B cell (primary cell): Measurements from ENCODE around the gene HCN4. TPM values are rescaled to one million over a fixed set of nuclear protein-coding genes. Genes with fewer than 3 reads are reported as not detected.

Source experiments
- ATAC-seq: fragments of 200-7000 bp; cut with Tn5 transposase; one replicate; pipeline ENCODE4 v1.10.0; 2021; ENCODE audit warnings: low read depth, mild to moderate bottlenecking, moderate number of reproducible peaks, moderate library complexity
- CTCF ChIA-PET: fragments of 350-600 bp; sonication (Branson Sonifier 250); formaldehyde crosslinking; loops from one replicate; lab custom pipeline; 2021; ENCODE audit warnings: antibody characterized with exemption, inconsistent platforms; lab: Charles Lee
- POLR2A ChIA-PET: fragments of 350-600 bp; sonication (Branson Sonifier 250); formaldehyde crosslinking; loops from one replicate; lab custom pipeline; 2021; ENCODE audit warnings: antibody characterized with exemption; lab: Charles Lee
- DNase-seq: peaks from one replicate; pipeline ENCODE4 v3.0.0; 2013
- H2AFZ ChIP-seq: 2 replicates; pipeline ENCODE4 v1.6.1; 2012; ENCODE audit warnings: mild to moderate bottlenecking, low read depth, low read length; ENCODE audit not compliant: insufficient read depth, poor library complexity, severe bottlenecking
- H3K27ac ChIP-seq, 2 donors: 1 replicate in 1 of 2; 2 replicates in 1 of 2; pipeline ENCODE4 v1.5.1; 2012 to 2013; ENCODE audit warnings: low read length in 2 of 2, mild to moderate bottlenecking in 2 of 2, moderate library complexity in 1 of 2
- H3K27me3 ChIP-seq, 4 experiments: fragments of 200-600 bp in 1 of 4; sonication (generic) in 1 of 4; replicated peaks in 1 of 4; 1 replicate in 2 of 4; 2 replicates in 2 of 4; pipeline versions ENCODE4 v1.6.1 to v1.7.0; 2013 to 2016; ENCODE audit warnings: low read length in 3 of 4, mild to moderate bottlenecking in 2 of 4, mixed read lengths in 1 of 4, moderate library complexity in 1 of 4; ENCODE audit not compliant: insufficient read depth in 4 of 4, control insufficient read depth in 3 of 4; ENCODE audit errors: control extremely low read depth in 1 of 4
- H3K36me3 ChIP-seq, 2 experiments: replicated peaks in 1 of 2; 1 replicate in 1 of 2; 2 replicates in 1 of 2; pipeline versions ENCODE4 v1.6.1 to v1.7.1; 2013; ENCODE audit warnings: low read length in 1 of 2; ENCODE audit not compliant: insufficient read depth in 2 of 2, control insufficient read depth in 1 of 2; ENCODE audit errors: control extremely low read depth in 1 of 2, extremely low read depth in 1 of 2
- H3K4me1 ChIP-seq, 2 donors: fragments of 200-600 bp in 1 of 2; sonication (generic) in 1 of 2; 1 replicate in 1 of 2; 2 replicates in 1 of 2; pipeline versions ENCODE4 v1.5.1 to v1.6.1; 2013 to 2017; ENCODE audit warnings: low read length in 2 of 2; ENCODE audit not compliant: control insufficient read depth in 2 of 2, insufficient read depth in 2 of 2
- H3K4me2 ChIP-seq: replicated peaks from 2 replicates; pipeline ENCODE3; 2012; ENCODE audit warnings: mild to moderate bottlenecking, low read depth, low read length; ENCODE audit not compliant: poor library complexity, severe bottlenecking
- H3K4me3 ChIP-seq, 5 experiments: fragments of 200-600 bp in 1 of 5; sonication (generic) in 1 of 5; 1 replicate in 3 of 5; 2 replicates in 2 of 5; pipeline versions ENCODE4 v1.5.1 to v1.7.0; 2011 to 2016; ENCODE audit warnings: low read length in 4 of 5, mild to moderate bottlenecking in 4 of 5, low read depth in 2 of 5, control low read depth in 1 of 5, moderate library complexity in 1 of 5; ENCODE audit not compliant: insufficient read depth in 1 of 5; ENCODE audit errors: control extremely low read depth in 1 of 5, extremely low read depth in 1 of 5
- H3K79me2 ChIP-seq: fragments of 200-600 bp; sonication (generic); one replicate; pipeline ENCODE4 v1.6.0; 2016; ENCODE audit warnings: low read length; ENCODE audit not compliant: control insufficient read depth, insufficient read depth
- H3K9ac ChIP-seq: fragments of 200-600 bp; sonication (generic); 2 replicates; pipeline ENCODE4 v1.6.1; 2017; ENCODE audit warnings: mild to moderate bottlenecking, low read length, moderate library complexity
- H3K9me3 ChIP-seq, 3 donors: one replicate each; pipeline versions ENCODE4 v1.6.1 to v1.7.1; 2013; ENCODE audit warnings: low read length in 2 of 3; ENCODE audit not compliant: control insufficient read depth in 2 of 3, insufficient read depth in 1 of 3; ENCODE audit errors: control extremely low read depth in 1 of 3
- H4K20me1 ChIP-seq: 2 replicates; pipeline ENCODE4 v1.6.0; 2012; ENCODE audit warnings: mild to moderate bottlenecking, low read length; ENCODE audit not compliant: insufficient read depth, control insufficient read depth, poor library complexity, severe bottlenecking
- H3K27ac Mint-ChIP-seq: one replicate; pipeline ENCODE4 v1.8.0; 2021; ENCODE audit warnings: mixed read lengths
- H3K27me3 Mint-ChIP-seq: one replicate; pipeline ENCODE4 v1.8.0; 2021; ENCODE audit warnings: mixed read lengths
- H3K4me1 Mint-ChIP-seq: one replicate; pipeline ENCODE4 v1.8.0; 2021; ENCODE audit warnings: mixed read lengths
- H3K4me3 Mint-ChIP-seq: one replicate; pipeline ENCODE4 v1.8.0; 2021; ENCODE audit warnings: mixed read lengths
- H3K9me3 Mint-ChIP-seq: one replicate; pipeline ENCODE4 v1.8.0; 2022; ENCODE audit warnings: mixed read lengths; ENCODE audit not compliant: insufficient read depth
- EZH2 ChIP-seq: IDR thresholded peaks from 2 replicates; pipeline ENCODE4 v1.6.1; 2012; ENCODE audit warnings: borderline replicate concordance, low read depth, mild to moderate bottlenecking, moderate library complexity, low read length; ENCODE audit not compliant: insufficient read depth, poor library complexity, severe bottlenecking
- WGBS: methylation state at CpG from one replicate; pipeline ENCODE4 v1.1.5; 2013; ENCODE audit warnings: missing lambda C conversion rate; ENCODE audit not compliant: insufficient coverage; 5-methylcytosine and 5-hydroxymethylcytosine counted together
- intact Hi-C: fragments of 100-400 bp; cut with micrococcal nuclease; formaldehyde crosslinking; loops from one replicate; pipeline ENCODE4 v1.10.0; 2022
- polyA plus RNA-seq: library from polyadenylated mRNA; depleted of rRNA; stranded (reverse); fragments of >200 nt; gene quantifications from 2 replicates; pipeline ENCODE4 v1.2.3, GENCODE V29; 2012
- total RNA-seq, 2 donors: library from RNA; stranded (reverse); fragments of 120-200 nt in 1 of 2; gene quantifications; 1 replicate in 1 of 2; 2 replicates in 1 of 2; pipeline versions ENCODE4 v1.2.3 to v1.2.4, GENCODE V29; 2013 to 2022
- TF ChIP-seq, protein P1 (sequence below): fragments of 200-600 bp; IDR thresholded peaks from one replicate; pipeline ENCODE4 v1.8.0; 2022; ENCODE audit warnings: antibody characterized with exemption, mild to moderate bottlenecking

The HCN4 gene
- total and polyA plus RNA-seq, 2 donors (not counting 1 experiment from before 2014, with no cell fraction given): not detected

DNA sequence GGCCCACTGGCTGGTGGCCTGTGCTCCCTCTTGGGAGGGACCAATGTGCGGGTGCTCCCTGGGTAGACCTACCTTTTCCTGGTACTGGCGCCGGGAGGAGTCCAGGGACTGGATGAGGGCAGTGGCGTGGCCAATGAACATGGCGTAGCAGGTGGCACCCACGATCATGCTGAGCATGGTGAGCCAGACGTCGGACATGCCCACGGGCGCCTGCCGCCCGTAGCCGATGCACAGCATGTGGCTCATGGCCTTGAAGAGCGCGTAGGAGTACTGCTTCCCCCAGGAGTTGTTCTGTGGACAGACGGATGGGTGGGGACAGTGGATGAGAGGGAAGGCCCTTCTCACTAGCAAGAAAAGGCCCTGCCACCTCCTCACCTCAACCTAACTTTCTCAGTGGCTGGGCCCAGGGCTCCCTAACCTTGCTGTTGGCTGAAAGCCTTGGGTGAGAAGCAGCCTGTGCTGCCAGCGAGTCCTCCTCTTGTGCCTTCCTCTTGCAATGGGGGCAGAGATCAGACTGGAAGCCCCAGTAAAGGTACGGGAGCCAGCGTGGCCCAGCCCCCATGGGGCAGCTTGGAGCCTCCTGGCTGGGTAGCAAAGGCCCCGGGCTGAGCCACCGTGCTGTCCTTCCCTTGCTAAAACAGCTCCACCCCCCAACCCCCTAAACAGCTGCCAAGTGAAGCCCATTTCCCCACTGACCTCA lies 39.1 kb downstream of the HCN4 start:
- no peaks in the 10 kb centered on the region for H3K9me3 Mint-ChIP-seq
- WGBS: 91% methylated on average over 18 of the region's 21 CpGs
- intact Hi-C loops: no loop called here
- Histone ChIP-seq H3K36me3 (no peaks in the 10 kb centered on the region), H2AFZ (no peak overlapping the region), H4K20me1 (no peaks in the 10 kb centered on the region), H3K4me2 (no peak overlapping the region), H3K27me3 (peaks cover 0 to 3% (median 0%) of the 10 kb centered on the region in 4 experiments), H3K4me3 (no peak overlapping the region), H3K4me1 (peaks cover 0 to 7% of the 10 kb centered on the region in 2 donors), H3K9ac (no peak overlapping the region), H3K27ac (no peak overlapping the region), H3K79me2 (no peaks in the 10 kb centered on the region), H3K9me3 (peaks cover 0 to 5% (median 0%) of the 10 kb centered on the region in 3 donors)
- peaks cover 2% of the 10 kb centered on the region for H3K4me1 Mint-ChIP-seq
- no peak for ATAC-seq
- TF ChIP-seq, protein P1, sequence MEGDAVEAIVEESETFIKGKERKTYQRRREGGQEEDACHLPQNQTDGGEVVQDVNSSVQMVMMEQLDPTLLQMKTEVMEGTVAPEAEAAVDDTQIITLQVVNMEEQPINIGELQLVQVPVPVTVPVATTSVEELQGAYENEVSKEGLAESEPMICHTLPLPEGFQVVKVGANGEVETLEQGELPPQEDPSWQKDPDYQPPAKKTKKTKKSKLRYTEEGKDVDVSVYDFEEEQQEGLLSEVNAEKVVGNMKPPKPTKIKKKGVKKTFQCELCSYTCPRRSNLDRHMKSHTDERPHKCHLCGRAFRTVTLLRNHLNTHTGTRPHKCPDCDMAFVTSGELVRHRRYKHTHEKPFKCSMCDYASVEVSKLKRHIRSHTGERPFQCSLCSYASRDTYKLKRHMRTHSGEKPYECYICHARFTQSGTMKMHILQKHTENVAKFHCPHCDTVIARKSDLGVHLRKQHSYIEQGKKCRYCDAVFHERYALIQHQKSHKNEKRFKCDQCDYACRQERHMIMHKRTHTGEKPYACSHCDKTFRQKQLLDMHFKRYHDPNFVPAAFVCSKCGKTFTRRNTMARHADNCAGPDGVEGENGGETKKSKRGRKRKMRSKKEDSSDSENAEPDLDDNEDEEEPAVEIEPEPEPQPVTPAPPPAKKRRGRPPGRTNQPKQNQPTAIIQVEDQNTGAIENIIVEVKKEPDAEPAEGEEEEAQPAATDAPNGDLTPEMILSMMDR: no peak
- H3K27ac Mint-ChIP-seq: no peak overlapping the region
- no peak overlapping the region for H3K4me3 Mint-ChIP-seq
- H3K27me3 Mint-ChIP-seq: no peaks in the 10 kb centered on the region
- DNase-seq: no peak
- ChIA-PET POLR2A (no interaction called here), CTCF (no interaction called here)

DNA sequence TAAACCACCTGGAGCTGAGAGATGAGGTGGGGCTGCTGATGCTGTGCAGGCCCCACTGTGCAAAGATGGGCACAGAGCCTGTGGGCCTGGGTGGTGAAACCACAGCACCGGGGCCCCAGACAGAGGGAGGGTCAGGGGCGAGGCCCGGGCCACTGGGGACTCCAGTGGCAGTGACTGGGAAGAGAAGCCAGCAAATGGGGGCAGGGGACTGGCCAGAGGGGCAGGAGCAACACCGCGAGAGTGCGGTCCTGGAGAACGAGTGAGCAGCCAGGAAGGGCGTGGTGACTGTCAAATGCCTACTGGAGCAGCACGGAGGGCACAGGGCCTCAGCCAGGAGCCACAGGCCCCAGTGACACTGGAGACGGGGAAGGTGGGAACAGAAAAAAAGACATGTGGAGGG lies 39.8 kb downstream of the HCN4 start:
- peaks cover 0 to 12% (median 0%) of the 10 kb centered on the region in 3 donors for H3K9me3 ChIP-seq
- no peaks in the 10 kb centered on the region for H3K27me3 Mint-ChIP-seq
- WGBS: 86% methylated on average over 9 of the region's 10 CpGs
- H2AFZ ChIP-seq: no peak overlapping the region
- H3K4me1 ChIP-seq: peaks cover 0 to 7% of the 10 kb centered on the region in 2 donors
- no peaks in the 10 kb centered on the region for H3K79me2 ChIP-seq
- TF ChIP-seq, protein P1: no peak
- no peak for TF ChIP-seq EZH2
- no peaks in the 10 kb centered on the region for H4K20me1 ChIP-seq
- H3K36me3 ChIP-seq: no peaks in the 10 kb centered on the region
- no peaks in the 10 kb centered on the region for H3K9me3 Mint-ChIP-seq
- CTCF ChIA-PET: no interaction called here
- H3K4me3 ChIP-seq: no peak overlapping the region
- H3K4me1 Mint-ChIP-seq: peaks cover 2% of the 10 kb centered on the region
- H3K4me3 Mint-ChIP-seq: no peak overlapping the region
- POLR2A ChIA-PET: no interaction called here
- no peak overlapping the region for H3K9ac ChIP-seq
- intact Hi-C loops: no loop called here
- no peak overlapping the region for H3K27ac Mint-ChIP-seq
- peaks cover 0 to 3% (median 0%) of the 10 kb centered on the region in 4 experiments for H3K27me3 ChIP-seq
- no peak for ATAC-seq
- no peak for DNase-seq
- H3K27ac ChIP-seq: no peak overlapping the region
- no peak overlapping the region for H3K4me2 ChIP-seq
